ENCODE results near the gene MSRB3. TPM values are rescaled to one million over a fixed set of nuclear protein-coding genes. Genes with fewer than 3 reads are reported as not detected.

The MSRB3 gene
- total RNA-seq, 1 experiment from 2014 or later: 1.1 TPM

- H3K18ac ChIP-seq (ENCODE audit: insufficient read length, low read depth, low read length): no peak overlapping the region
- H3K9me3 Mint-ChIP-seq: no peaks in the 10 kb centered on the region
- no peak overlapping the region for H4K91ac ChIP-seq (ENCODE audit: insufficient read length, low read depth, low read length)
- H2AK5ac ChIP-seq (ENCODE audit: insufficient read length, low read length): no peak overlapping the region
- H4K5ac ChIP-seq (ENCODE audit: insufficient read length, low read depth, low read length): no peak overlapping the region
- no peak overlapping the region for H3K14ac ChIP-seq (ENCODE audit: insufficient read depth, low read length)
- no peak overlapping the region for H2BK5ac ChIP-seq (ENCODE audit: insufficient read length, low read length)
- H3K9ac ChIP-seq (ENCODE audit: extremely low read depth, insufficient read length, low read length): no peak overlapping the region
- H3K4ac ChIP-seq (ENCODE audit: low read depth, low read length): no peak overlapping the region
- no peak overlapping the region for H3K4me3 Mint-ChIP-seq
- H3K79me1 ChIP-seq (ENCODE audit: insufficient read depth, low read depth, low read length, poor library complexity, severe bottlenecking): no peaks in the 10 kb centered on the region
- no peaks in the 10 kb centered on the region for H3K23me2 ChIP-seq (ENCODE audit: insufficient read length, low read depth, low read length, poor library complexity, severe bottlenecking)
- H3K79me2 ChIP-seq (ENCODE audit: insufficient read depth, low read length): no peaks in the 10 kb centered on the region
- no peaks in the 10 kb centered on the region for H3K27me3 Mint-ChIP-seq (ENCODE audit: low read depth)
- H3T11ph ChIP-seq (ENCODE audit: low read length): no peak overlapping the region
- H2AFZ ChIP-seq (ENCODE audit: low read length): no peak overlapping the region
- H3K4me1 ChIP-seq (ENCODE audit: insufficient read depth, low read length): no peaks in the 10 kb centered on the region
- H3K27ac Mint-ChIP-seq: no peak overlapping the region
- no peak overlapping the region for H3K56ac ChIP-seq (ENCODE audit: insufficient read length, low read depth, low read length)
- no peak overlapping the region for H3K27ac ChIP-seq (ENCODE audit: insufficient read length, low read depth, low read length)
- H3K27me3 ChIP-seq (ENCODE audit: insufficient read depth, low read length): no peaks in the 10 kb centered on the region
- no peak overlapping the region for H2BK20ac ChIP-seq (ENCODE audit: low read depth, low read length, poor library complexity, severe bottlenecking)
- H2BK15ac ChIP-seq (ENCODE audit: low read depth, low read length): no peak overlapping the region
- H4K8ac ChIP-seq (replicated peaks; ENCODE audit: insufficient read length, low read depth, low read length): no peak overlapping the region
- H3K4me2 ChIP-seq (ENCODE audit: insufficient read depth, insufficient read length, low read length): no peak overlapping the region
- DNase-seq: no peak
- no peaks in the 10 kb centered on the region for H4K20me1 ChIP-seq (ENCODE audit: control insufficient read depth, insufficient read depth, insufficient read length)
- no peak overlapping the region for H3K23ac ChIP-seq (ENCODE audit: insufficient read length, low read depth, low read length)
- H3K36me3 Mint-ChIP-seq (ENCODE audit: insufficient read depth in 1 of 3, low read depth in 3 of 3): no peaks in the 10 kb centered on the region
- no CpG with 5 or more reads among the region's 2 CpGs for WGBS (ENCODE audit: extremely low coverage, insufficient read length, low lambda C conversion rate)
- H2BK12ac ChIP-seq (ENCODE audit: insufficient read length, low read depth, low read length): no peak overlapping the region
- no peaks in the 10 kb centered on the region for H3K9me3 ChIP-seq (ENCODE audit: control insufficient read depth, low read depth, low read length)
- H3K4me1 Mint-ChIP-seq: peaks cover 8 to 10% of the 10 kb centered on the region in 2 experiments
- no peak overlapping the region for H2BK120ac ChIP-seq (ENCODE audit: low read depth, low read length, poor library complexity, severe bottlenecking)
- TF ChIP-seq, protein P1, sequence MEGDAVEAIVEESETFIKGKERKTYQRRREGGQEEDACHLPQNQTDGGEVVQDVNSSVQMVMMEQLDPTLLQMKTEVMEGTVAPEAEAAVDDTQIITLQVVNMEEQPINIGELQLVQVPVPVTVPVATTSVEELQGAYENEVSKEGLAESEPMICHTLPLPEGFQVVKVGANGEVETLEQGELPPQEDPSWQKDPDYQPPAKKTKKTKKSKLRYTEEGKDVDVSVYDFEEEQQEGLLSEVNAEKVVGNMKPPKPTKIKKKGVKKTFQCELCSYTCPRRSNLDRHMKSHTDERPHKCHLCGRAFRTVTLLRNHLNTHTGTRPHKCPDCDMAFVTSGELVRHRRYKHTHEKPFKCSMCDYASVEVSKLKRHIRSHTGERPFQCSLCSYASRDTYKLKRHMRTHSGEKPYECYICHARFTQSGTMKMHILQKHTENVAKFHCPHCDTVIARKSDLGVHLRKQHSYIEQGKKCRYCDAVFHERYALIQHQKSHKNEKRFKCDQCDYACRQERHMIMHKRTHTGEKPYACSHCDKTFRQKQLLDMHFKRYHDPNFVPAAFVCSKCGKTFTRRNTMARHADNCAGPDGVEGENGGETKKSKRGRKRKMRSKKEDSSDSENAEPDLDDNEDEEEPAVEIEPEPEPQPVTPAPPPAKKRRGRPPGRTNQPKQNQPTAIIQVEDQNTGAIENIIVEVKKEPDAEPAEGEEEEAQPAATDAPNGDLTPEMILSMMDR (conservative IDR thresholded peaks at IDR 0.05): no peak
Observed at GRCh38 chr12:65305346-65305950, 27.0 kb downstream of the MSRB3 start.
